Measurements from ENCODE around the gene JOSD2.

The JOSD2 gene

DNA sequence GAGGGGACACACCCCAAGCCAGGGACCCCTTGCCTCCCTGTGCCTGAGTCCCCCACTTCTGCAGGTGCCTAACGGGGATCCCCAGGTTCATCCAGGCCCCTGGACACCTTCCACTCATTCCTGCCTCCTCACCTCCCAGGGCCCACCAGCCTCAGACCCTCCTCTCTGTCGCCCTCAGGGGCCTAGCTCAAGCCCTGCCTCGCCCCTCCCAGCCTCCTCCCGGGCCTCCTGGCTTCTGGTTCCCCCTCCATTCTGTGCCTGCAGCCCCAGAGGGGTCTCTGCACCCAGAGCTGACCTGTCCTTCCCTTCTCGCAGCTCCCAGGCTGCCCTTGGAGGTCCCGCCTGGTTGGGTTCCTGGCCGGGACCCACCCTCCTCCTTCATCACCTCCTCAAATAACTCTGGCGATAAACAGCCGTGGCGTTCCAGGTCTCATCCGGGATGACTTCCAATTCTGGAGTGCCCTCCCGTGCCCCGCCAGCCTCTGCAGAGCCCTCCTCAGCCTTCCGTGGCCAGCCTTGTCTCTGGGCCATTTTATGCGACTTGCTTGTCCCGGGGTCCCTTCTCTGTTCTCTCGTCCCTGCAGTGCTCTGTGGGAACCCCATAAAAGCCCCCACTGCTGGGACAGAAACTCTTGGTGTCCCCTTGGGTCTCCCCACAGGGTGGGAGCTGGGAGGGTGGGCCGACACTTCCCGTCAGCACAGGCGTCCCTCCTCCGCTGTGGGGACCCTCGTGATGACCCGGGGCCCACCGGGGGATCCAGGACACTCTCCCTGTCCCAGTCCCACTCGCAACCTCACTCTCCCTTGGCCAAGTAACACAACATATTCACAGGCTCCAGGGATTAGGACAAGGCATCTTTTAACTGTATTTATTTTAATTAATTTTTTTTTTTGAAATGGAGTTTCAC, 9.2 kb downstream of the JOSD2 start:
- Histone ChIP-seq H3K4me1 (ENCODE audit: insufficient read depth, low read length) (peaks cover 28% of the 10 kb centered on the region), H3K27me3 (ENCODE audit: insufficient read depth, low read length) (no peaks in the 10 kb centered on the region), H3K9me3 (ENCODE audit: low read length) (no peaks in the 10 kb centered on the region), H3K36me3 (ENCODE audit: insufficient read depth, low read length) (no peaks in the 10 kb centered on the region), H2AFZ (ENCODE audit: low read depth, low read length) (no peak overlapping the region), H3K4me3 (ENCODE audit: low read length) (no peak overlapping the region)

- H3K9me3 ChIP-seq (ENCODE audit: low read length): no peaks in the 10 kb centered on the region
- H3K36me3 ChIP-seq (ENCODE audit: insufficient read depth, low read length): no peaks in the 10 kb centered on the region
- no peak overlapping the region for H3K4me3 ChIP-seq (ENCODE audit: low read length)
- H3K4me1 ChIP-seq (ENCODE audit: insufficient read depth, low read length): peaks cover 33% of the 10 kb centered on the region
- H3K27me3 ChIP-seq (ENCODE audit: insufficient read depth, low read length): no peaks in the 10 kb centered on the region
- no peak overlapping the region for H2AFZ ChIP-seq (ENCODE audit: low read depth, low read length)
These were observed 9.8 kb downstream of the JOSD2 start for GRCh38 chr19:50501186-50501567.

DNA sequence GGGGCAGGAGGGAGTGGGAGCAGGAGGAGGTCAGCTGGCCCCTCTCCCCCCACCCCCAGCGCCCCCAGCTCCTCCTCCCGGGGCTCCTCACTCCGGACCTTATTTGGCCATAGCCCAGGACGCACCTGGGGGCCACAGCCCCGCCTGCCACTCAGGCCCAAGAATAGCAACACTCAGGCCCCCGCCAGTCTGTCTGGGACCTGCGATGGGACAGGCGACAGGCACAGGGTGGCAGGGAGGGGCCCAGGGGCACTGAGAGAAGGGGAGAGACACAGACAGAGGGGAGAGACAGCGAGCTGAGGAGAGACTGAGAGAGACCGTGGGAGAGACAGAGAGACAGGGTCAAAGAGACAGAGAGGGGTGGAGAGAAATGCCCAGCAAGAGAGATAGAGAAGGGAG, 10.2 kb downstream of the JOSD2 start:
- Histone ChIP-seq H3K27me3 (ENCODE audit: insufficient read depth, low read length) (no peaks in the 10 kb centered on the region), H3K4me3 (ENCODE audit: low read length) (no peak overlapping the region), H3K9me3 (ENCODE audit: low read length) (no peaks in the 10 kb centered on the region), H3K36me3 (ENCODE audit: insufficient read depth, low read length) (no peaks in the 10 kb centered on the region), H3K4me1 (ENCODE audit: insufficient read depth, low read length) (peaks cover 33% of the 10 kb centered on the region), H2AFZ (ENCODE audit: low read depth, low read length) (no peak overlapping the region)

- Histone ChIP-seq H3K36me3 (ENCODE audit: insufficient read depth, low read length) (no peaks in the 10 kb centered on the region), H3K27me3 (ENCODE audit: insufficient read depth, low read length) (no peaks in the 10 kb centered on the region), H3K4me3 (ENCODE audit: low read length) (no peak overlapping the region), H3K9me3 (ENCODE audit: low read length) (no peaks in the 10 kb centered on the region), H3K4me1 (ENCODE audit: insufficient read depth, low read length) (peaks cover 33% of the 10 kb centered on the region), H2AFZ (ENCODE audit: low read depth, low read length) (no peak overlapping the region)
These were observed 10.8 kb downstream of the JOSD2 start for GRCh38 chr19:50500060-50500752.

DNA sequence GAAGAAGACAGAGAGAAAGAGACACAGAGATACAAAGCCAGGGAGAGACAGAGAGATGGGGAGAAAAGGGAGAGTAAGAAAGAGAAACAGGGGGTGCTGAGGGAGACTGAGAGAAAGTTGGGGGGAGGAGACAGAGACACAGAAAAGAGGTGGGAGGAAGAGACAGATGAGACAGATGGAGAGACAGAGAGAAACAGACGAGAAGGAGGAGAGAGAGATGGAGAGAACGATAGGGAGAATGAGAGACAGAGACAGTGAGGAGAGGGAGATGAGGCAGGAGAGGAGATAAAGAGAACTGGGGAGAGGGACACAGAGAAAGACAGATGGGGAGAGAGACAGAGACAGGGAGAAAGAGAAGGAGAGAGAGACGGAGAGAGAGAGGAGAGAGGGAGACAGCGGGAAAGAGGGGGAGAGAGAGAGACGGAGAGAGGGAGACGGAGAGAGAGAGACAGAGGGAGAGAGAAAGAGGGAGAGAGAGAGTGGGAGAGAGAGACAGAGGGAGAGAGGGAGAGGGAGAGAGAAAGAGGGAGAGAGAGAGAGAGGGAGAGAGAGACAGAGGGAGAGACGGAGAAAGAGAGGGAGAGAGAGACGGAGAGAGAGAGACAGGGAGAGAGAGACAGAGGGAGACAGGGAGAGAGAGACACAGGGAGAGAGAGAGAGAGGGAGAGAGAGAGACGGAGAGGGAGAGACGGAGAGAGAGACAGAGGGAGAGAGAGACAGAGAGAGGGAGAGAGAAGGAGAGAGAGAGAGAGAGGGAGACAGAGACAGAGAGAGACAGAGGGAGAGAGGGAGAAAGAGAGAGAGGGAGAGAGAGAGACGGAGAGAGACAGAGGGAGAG, 12.6 kb downstream of the JOSD2 start:
- H3K27me3 ChIP-seq (ENCODE audit: insufficient read depth, low read length): no peaks in the 10 kb centered on the region
- peaks cover 33% of the 10 kb centered on the region for H3K4me1 ChIP-seq (ENCODE audit: insufficient read depth, low read length)
- H3K9me3 ChIP-seq (ENCODE audit: low read length): no peaks in the 10 kb centered on the region
- H2AFZ ChIP-seq (ENCODE audit: low read depth, low read length): no peak overlapping the region
- H3K4me3 ChIP-seq (ENCODE audit: low read length): no peak overlapping the region
- no peaks in the 10 kb centered on the region for H3K36me3 ChIP-seq (ENCODE audit: insufficient read depth, low read length)

DNA sequence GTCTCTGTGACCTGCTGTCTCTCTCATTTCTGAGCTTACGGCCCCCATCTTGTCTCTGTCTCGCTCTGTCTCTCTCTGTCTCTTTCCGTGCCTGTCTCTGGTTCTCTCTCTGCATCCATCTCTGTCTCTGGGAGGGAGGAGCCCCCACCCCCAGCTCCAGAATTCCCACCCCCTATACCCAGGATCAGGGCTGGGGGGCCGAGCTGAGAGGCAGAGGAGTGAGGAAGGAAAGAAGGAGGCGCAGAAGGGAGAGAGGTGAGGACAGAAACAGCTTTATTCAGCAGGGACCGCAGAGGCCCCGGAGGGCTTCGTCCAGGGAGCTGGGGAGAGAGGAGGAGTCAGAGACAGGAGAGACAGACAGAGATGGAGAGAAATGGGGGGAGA, 14.0 kb downstream of the JOSD2 start:
- Histone ChIP-seq H3K27me3 (ENCODE audit: insufficient read depth, low read length) (no peaks in the 10 kb centered on the region), H3K4me1 (ENCODE audit: insufficient read depth, low read length) (peaks cover 36% of the 10 kb centered on the region), H2AFZ (ENCODE audit: low read depth, low read length) (peak overlapping the region; percentile 44), H3K9me3 (ENCODE audit: low read length) (no peaks in the 10 kb centered on the region), H3K36me3 (ENCODE audit: insufficient read depth, low read length) (no peaks in the 10 kb centered on the region), H3K4me3 (ENCODE audit: low read length) (no peak overlapping the region)

DNA sequence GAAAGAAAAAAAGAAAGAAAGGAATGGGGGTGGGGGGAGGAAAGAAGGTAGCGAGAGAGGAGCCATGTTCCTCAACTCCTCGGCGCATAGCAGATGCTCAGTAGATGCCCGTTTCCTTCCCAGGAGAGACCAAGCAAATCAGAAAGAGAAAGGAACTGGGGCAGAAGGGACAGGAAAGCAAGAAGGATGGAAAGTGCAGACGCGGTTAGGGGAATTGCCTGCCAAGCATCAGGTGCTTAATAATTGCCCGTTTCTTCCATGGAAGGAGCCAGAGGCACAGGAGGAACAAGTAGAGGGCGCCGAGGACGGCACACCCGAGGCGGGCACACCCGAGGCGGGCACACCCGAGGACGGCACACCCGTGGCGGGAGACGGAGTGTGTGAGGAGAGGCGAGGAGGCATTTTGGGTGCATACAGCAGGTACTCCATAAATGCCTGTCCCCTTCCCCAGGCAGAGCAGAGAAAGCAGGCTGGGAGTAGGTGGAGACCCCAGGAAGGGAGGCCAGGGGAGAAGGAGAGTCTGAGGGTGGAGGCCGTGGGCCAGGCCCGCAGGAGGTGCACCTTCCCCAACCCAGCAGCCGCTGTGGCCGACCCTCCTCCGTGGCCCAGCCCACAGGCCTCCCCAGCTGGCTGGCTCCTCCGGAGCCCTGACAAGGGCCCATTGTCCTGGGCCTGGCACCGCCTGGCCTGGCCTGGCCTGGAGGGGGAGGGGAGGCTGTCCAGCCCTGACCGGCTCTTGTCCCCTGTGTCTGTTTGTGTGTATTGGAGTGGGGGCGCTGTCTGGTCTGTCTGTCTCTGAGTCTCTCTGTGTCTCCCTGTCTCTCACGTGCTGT, 14.6 kb downstream of the JOSD2 start:
- Histone ChIP-seq H2AFZ (ENCODE audit: low read depth, low read length) (peak overlapping the region; percentile 44), H3K4me3 (ENCODE audit: low read length) (no peak overlapping the region), H3K4me1 (ENCODE audit: insufficient read depth, low read length) (peaks cover 34% of the 10 kb centered on the region), H3K9me3 (ENCODE audit: low read length) (no peaks in the 10 kb centered on the region), H3K27me3 (ENCODE audit: insufficient read depth, low read length) (no peaks in the 10 kb centered on the region), H3K36me3 (ENCODE audit: insufficient read depth, low read length) (no peaks in the 10 kb centered on the region)

- H3K4me1 ChIP-seq (ENCODE audit: insufficient read depth, low read length): peaks cover 21% of the 10 kb centered on the region
- no peaks in the 10 kb centered on the region for H3K27me3 ChIP-seq (ENCODE audit: insufficient read depth, low read length)
- no peaks in the 10 kb centered on the region for H3K9me3 ChIP-seq (ENCODE audit: low read length)
- no peak overlapping the region for H3K4me3 ChIP-seq (ENCODE audit: low read length)
- no peak overlapping the region for H2AFZ ChIP-seq (ENCODE audit: low read depth, low read length)
- H3K36me3 ChIP-seq (ENCODE audit: insufficient read depth, low read length): no peaks in the 10 kb centered on the region
These were observed 15.9 kb downstream of the JOSD2 start for GRCh38 chr19:50495020-50495531.

- Histone ChIP-seq H3K27me3 (ENCODE audit: insufficient read depth, low read length) (no peaks in the 10 kb centered on the region), H2AFZ (ENCODE audit: low read depth, low read length) (no peak overlapping the region), H3K4me1 (ENCODE audit: insufficient read depth, low read length) (peaks cover 18% of the 10 kb centered on the region), H3K9me3 (ENCODE audit: low read length) (no peaks in the 10 kb centered on the region), H3K4me3 (ENCODE audit: low read length) (no peak overlapping the region), H3K36me3 (ENCODE audit: insufficient read depth, low read length) (no peaks in the 10 kb centered on the region)
These were observed 16.6 kb downstream of the JOSD2 start for GRCh38 chr19:50494186-50495019.

DNA sequence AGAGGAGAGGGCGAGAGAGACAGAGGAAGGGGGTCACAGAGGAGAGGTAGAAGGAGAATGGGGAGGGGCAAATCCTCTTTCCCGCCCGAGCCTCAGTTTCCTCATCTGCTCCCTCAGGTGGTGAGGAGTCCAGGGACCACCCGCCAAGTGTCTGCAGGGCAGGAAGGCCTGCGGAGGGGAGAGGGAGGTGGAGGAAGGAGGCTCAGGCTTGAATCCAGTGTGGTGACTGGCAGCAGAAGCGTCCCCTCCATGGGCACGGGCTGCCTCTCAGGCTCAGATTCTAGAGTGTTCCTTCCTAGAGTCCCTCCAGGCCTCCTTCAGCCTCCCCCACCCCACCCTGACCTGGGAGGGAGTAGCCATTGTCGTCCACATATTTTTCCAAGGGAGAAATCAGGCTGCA, 17.8 kb downstream of the JOSD2 start:
- Histone ChIP-seq H3K4me3 (ENCODE audit: low read length) (no peak overlapping the region), H3K9me3 (ENCODE audit: low read length) (no peaks in the 10 kb centered on the region), H3K4me1 (ENCODE audit: insufficient read depth, low read length) (peaks cover 18% of the 10 kb centered on the region), H3K36me3 (ENCODE audit: insufficient read depth, low read length) (no peaks in the 10 kb centered on the region), H2AFZ (ENCODE audit: low read depth, low read length) (no peak overlapping the region), H3K27me3 (ENCODE audit: insufficient read depth, low read length) (no peaks in the 10 kb centered on the region)

GRCh38 chr19:50492303-50493052, 18.5 kb downstream of the JOSD2 start:
- no peak overlapping the region for H3K4me3 ChIP-seq (ENCODE audit: low read length)
- H3K4me1 ChIP-seq (ENCODE audit: insufficient read depth, low read length): peaks cover 18% of the 10 kb centered on the region
- H3K27me3 ChIP-seq (ENCODE audit: insufficient read depth, low read length): no peaks in the 10 kb centered on the region
- H3K36me3 ChIP-seq (ENCODE audit: insufficient read depth, low read length): no peaks in the 10 kb centered on the region
- H2AFZ ChIP-seq (ENCODE audit: low read depth, low read length): no peak overlapping the region
- no peaks in the 10 kb centered on the region for H3K9me3 ChIP-seq (ENCODE audit: low read length)

Data from neuron (in vitro differentiated cells).